K562 (cell line): ENCODE results near the gene ARHGEF3. TPM values are rescaled to one million over a fixed set of nuclear protein-coding genes. Genes with fewer than 3 reads are reported as not detected.

Source experiments
- ATAC-seq: fragments of 200-7000 bp; cut with Tn5 transposase; 3 replicates; pipeline ENCODE4 v1.9.1; 2020; ENCODE audit warnings: moderate library complexity
- BruUV-seq: library from RNA; stranded (reverse); fragments of 400-500 nt; replicated peaks from 2 replicates; lab custom pipeline; 2021; lab: Mats Ljungman, UMichigan
- CTCF ChIA-PET: fragments of 300-600 bp; formaldehyde crosslinking; extraction: SDS; loops from one replicate; lab custom pipeline; 2021; ENCODE audit warnings: low intra/inter-chr PET ratio; lab: Yijun Ruan, JAX
- POLR2A ChIA-PET: fragments of 300-600, 350-650 bp; sonication (Branson Sonifier 250); formaldehyde crosslinking; extraction: SDS; loops from one replicate; lab custom pipeline; 2021; ENCODE audit warnings: antibody characterized with exemption, inconsistent platforms; lab: Yijun Ruan, JAX
- DNase-seq, 4 experiments: peaks; one replicate each; pipeline versions ENCODE4 v3.0.0 to v3.0.0-alpha.2; 2011 to 2018; ENCODE audit warnings: low spot score in 3 of 4, mixed read lengths in 3 of 4; ENCODE audit errors: extremely low read depth in 1 of 4
- FAIRE-seq: peaks from 2 replicates; lab custom pipeline; 2011; peaks lifted over from hg19 to GRCh38; lab: Jason Lieb, UNC
- H2AFZ ChIP-seq: 2 replicates; pipeline ENCODE4 v1.6.0; 2011; ENCODE audit warnings: low read depth, low read length, control low read depth, inconsistent platforms
- H3K27ac ChIP-seq: fragments of 200-600 bp; 3 replicates; pipeline ENCODE4 v1.8.0; 2011; ENCODE audit warnings: low read depth, mild to moderate bottlenecking, control low read depth, inconsistent platforms, low read length, moderate library complexity, mixed read lengths; ENCODE audit errors: extremely low read depth
- H3K27me3 ChIP-seq, 2 experiments: fragments of 300-600 bp in 1 of 2; 2 replicates in 1 of 2; 3 replicates in 1 of 2; pipeline versions ENCODE4 v1.6.0 to v1.8.0; 2011; ENCODE audit warnings: inconsistent platforms in 2 of 2, low read length in 2 of 2, mild to moderate bottlenecking in 1 of 2, mixed read lengths in 1 of 2, moderate library complexity in 1 of 2; ENCODE audit not compliant: control insufficient read depth in 2 of 2, insufficient read depth in 2 of 2
- H3K36me3 ChIP-seq: fragments of 300-600 bp; 3 replicates; pipeline ENCODE4 v1.8.0; 2011; ENCODE audit warnings: mild to moderate bottlenecking, low read length, inconsistent platforms; ENCODE audit not compliant: control insufficient read depth, insufficient read depth
- H3K4me1 ChIP-seq, 2 experiments: fragments of 200-600 bp in 1 of 2; replicated peaks in 1 of 2; 2 replicates in 1 of 2; 3 replicates in 1 of 2; pipeline versions ENCODE4 v1.5.1 to v1.8.0; 2011; ENCODE audit warnings: inconsistent platforms in 2 of 2, low read length in 2 of 2, mild to moderate bottlenecking in 1 of 2, mixed read lengths in 1 of 2, moderate library complexity in 1 of 2; ENCODE audit not compliant: control insufficient read depth in 2 of 2, insufficient read depth in 2 of 2
- H3K4me2 ChIP-seq: 2 replicates; pipeline ENCODE4 v1.6.1; 2011; ENCODE audit warnings: low read length, control low read depth, inconsistent platforms, mixed read lengths; ENCODE audit not compliant: insufficient read depth
- H3K4me3 ChIP-seq: fragments of 200-600 bp; sonication (generic), shearing (Covaris generic); 2 replicates; pipeline ENCODE4 v1.5.1; 2016; ENCODE audit warnings: control low read depth, inconsistent platforms
- H3K79me2 ChIP-seq: fragments of 200-600 bp; 3 replicates; pipeline ENCODE4 v1.8.0; 2011; ENCODE audit warnings: low read length, inconsistent platforms; ENCODE audit not compliant: control insufficient read depth, insufficient read depth
- H3K9ac ChIP-seq, 2 experiments: 2 replicates each; pipeline versions ENCODE4 v1.6.0 to v1.6.1; 2011; ENCODE audit warnings: low read depth in 2 of 2, low read length in 2 of 2, control low read depth in 1 of 2, inconsistent platforms in 1 of 2, mild to moderate bottlenecking in 1 of 2, mixed read lengths in 1 of 2; ENCODE audit not compliant: insufficient read depth in 1 of 2
- H3K9me1 ChIP-seq: one replicate; pipeline ENCODE4 v1.6.0; 2011; ENCODE audit warnings: inconsistent platforms, mild to moderate bottlenecking, low read length, moderate library complexity; ENCODE audit not compliant: control insufficient read depth, insufficient read depth
- H3K9me3 ChIP-seq: replicated peaks from 2 replicates; pipeline ENCODE4 v1.5.1; 2011; ENCODE audit warnings: low read depth, low read length, inconsistent platforms; ENCODE audit not compliant: control insufficient read depth, insufficient read depth
- H4K20me1 ChIP-seq: replicated peaks from 2 replicates; pipeline ENCODE4 v1.6.1; 2011; ENCODE audit warnings: low read length, inconsistent platforms, mixed read lengths; ENCODE audit not compliant: control insufficient read depth, insufficient read depth
- HLTF ChIP-seq: fragments of 450-650 bp; IDR thresholded peaks from 2 replicates; pipeline ENCODE4 v1.6.1; 2016
- MEIS2 ChIP-seq: fragments of 450-650 bp; IDR thresholded peaks from 2 replicates; pipeline ENCODE4 v1.6.1; 2014; ENCODE audit warnings: mild to moderate bottlenecking; ENCODE audit not compliant: partially characterized antibody
- MTA2 ChIP-seq: fragments of 450-650 bp; IDR thresholded peaks from 2 replicates; pipeline ENCODE4 v1.6.1; 2016; ENCODE audit warnings: low read depth
- PURB ChIP-seq: sonication (generic); formaldehyde crosslinking; IDR thresholded peaks from 2 replicates; pipeline ENCODE4 v1.9.0; 2021; ENCODE audit warnings: low read depth, mild to moderate bottlenecking, missing genetic modification reagents
- RAD21 ChIP-seq, 2 experiments: fragments of 250-450 bp in 1 of 2; fragments of 450-650 bp in 1 of 2; sonication (Bioruptor Pico) in 1 of 2; formaldehyde crosslinking in 1 of 2; IDR thresholded peaks in 1 of 2; conservative IDR thresholded peaks in 1 of 2; 2 replicates each; pipeline versions ENCODE4 v1.4.0 to v1.8.0; 2020 to 2022; ENCODE audit warnings: mild to moderate bottlenecking in 2 of 2, moderate library complexity in 1 of 2
- WGBS: fragments of 100-300 bp; shearing (Covaris generic); methylation state at CpG from one replicate; pipeline ENCODE4 v1.1.6; 2016; ENCODE audit warnings: low coverage, mixed read lengths; ENCODE audit not compliant: insufficient coverage; ENCODE audit errors: missing lambda C conversion rate; 5-methylcytosine and 5-hydroxymethylcytosine counted together
- in situ Hi-C: fragments of 300-500 bp; cut with MboI; formaldehyde crosslinking; loops from 4 replicates; pipeline ENCODE4 v1.15.0; 2018; ENCODE audit warnings: inconsistent platforms, mixed read lengths
- intact Hi-C: fragments of 100-400 bp; cut with micrococcal nuclease; formaldehyde crosslinking; loops from 2 replicates; pipeline ENCODE4 v1.14.2; 2022
- polyA plus RNA-seq, 8 experiments: library from polyadenylated mRNA; depleted of rRNA in 4 of 8; stranded (reverse) in 5 of 8; unstranded in 3 of 8; fragments of >200 nt; fragmentation: Nextera tagmentation in 2 of 8; fragmentation: Illumina TruSeq in 1 of 8; extraction: Ambion mirVana in 2 of 8; extraction: Trizol in 1 of 8; gene quantifications; 2 replicates each; pipeline versions ENCODE4 v1.2.1 to v1.2.3, GENCODE V29; 2011 to 2014; ENCODE audit warnings: inconsistent platforms in 1 of 8, missing spikeins in 1 of 8
- total RNA-seq, 7 experiments: library from RNA; depleted of rRNA in 6 of 7; stranded (reverse); fragments of >200 nt in 6 of 7; fragmentation: Illumina TruSeq in 2 of 7; extraction: Trizol in 2 of 7; gene quantifications; 2 replicates each; pipeline versions ENCODE4 v1.2.1 to v1.2.3, GENCODE V29; 2011 to 2021; ENCODE audit warnings: low replicate concordance in 1 of 7
- TF ChIP-seq, protein P1 (sequence below), 2 experiments: IDR thresholded peaks in 1 of 2; conservative IDR thresholded peaks in 1 of 2; 2 replicates each; pipeline ENCODE4 v1.6.1; 2016; ENCODE audit warnings: low read depth in 2 of 2, mild to moderate bottlenecking in 1 of 2, missing compliant biosample characterization in 1 of 2, missing genetic modification characterization in 1 of 2, moderate library complexity in 1 of 2
- TF ChIP-seq, protein P2 (sequence below), 2 experiments: fragments of 450-650 bp; formaldehyde crosslinking in 1 of 2; IDR thresholded peaks; 2 replicates each; pipeline versions ENCODE4 v1.4.0 to v1.6.1; 2014 to 2020; ENCODE audit warnings: mild to moderate bottlenecking in 2 of 2, borderline replicate concordance in 1 of 2, low read depth in 1 of 2

ARHGEF3 gene
- total and polyA plus RNA-seq, 9 of the 15 experiments (the other 6 are each of a cell fraction or from before 2014, with no cell fraction given), result 0.77 to 2.7 (median 1.4) TPM

DNA sequence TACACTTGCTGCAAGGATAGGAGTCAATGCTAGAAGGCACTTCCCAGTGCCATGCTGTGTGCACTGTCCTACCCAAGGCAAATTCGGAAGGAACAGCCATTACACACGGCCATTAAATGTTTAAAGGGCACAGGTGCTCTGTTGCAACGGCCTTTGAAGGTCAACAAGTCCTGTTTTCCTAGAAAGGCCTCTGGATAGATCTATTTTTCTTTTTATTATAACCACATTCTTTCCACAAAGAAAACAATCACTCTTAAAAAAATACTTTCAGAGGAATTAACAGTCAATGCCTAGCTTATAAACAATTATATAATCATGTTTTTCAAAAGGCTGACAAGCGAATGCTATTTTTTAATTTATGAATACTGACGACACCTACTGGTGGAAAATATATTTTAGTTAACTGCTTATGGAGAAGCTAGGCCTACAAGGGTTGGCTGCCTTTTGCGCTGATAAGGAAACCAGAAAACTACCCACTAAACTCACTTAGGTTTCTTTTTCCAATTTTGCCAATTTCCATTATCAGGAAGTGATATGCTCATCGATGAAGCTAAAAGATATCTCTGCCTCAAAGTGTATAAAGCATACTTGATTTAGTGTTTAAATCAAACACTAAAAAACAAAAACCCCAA is 2.4 kb downstream of the ARHGEF3 start:
- Histone ChIP-seq H3K79me2 (no peaks in the 10 kb centered on the region), H3K9me3 (no peaks in the 10 kb centered on the region), H3K9ac (no peak overlapping the region), H3K27me3 (peaks cover 0 to 7% of the 10 kb centered on the region in 2 experiments; a peak in 2 of 5 replicates), H2AFZ (no peak overlapping the region), H3K9me1 (no peaks in the 10 kb centered on the region), H3K4me3 (no peak overlapping the region), H3K4me2 (no peak overlapping the region), H4K20me1 (peaks cover 4% of the 10 kb centered on the region; the same call in 1 of the 2 replicates), H3K36me3 (no peaks in the 10 kb centered on the region), H3K27ac (no peak overlapping the region), H3K4me1 (peaks cover 0 to 10% of the 10 kb centered on the region in 2 experiments; a peak in 3 of 5 replicates)
- ATAC-seq, result no peak
- FAIRE-seq, result peak; percentile 52
- peak; percentile 14 to 52 (median 29) for DNase-seq
- in situ Hi-C loops, result no loop called here
- BruUV-seq, result no TSS peak
- ChIA-PET CTCF (interaction anchor here (0.6 to 1.7 kb wide), 2 partner anchors 33 to 97 kb away, joined by 6 to 16 read pairs; no protein-coding TSS in a partner anchor), POLR2A (interaction anchor here (1.4 kb wide), 1 partner anchor 116 kb away, joined by 3 read pairs; the partner anchor contains the start of gene TASOR)
- 13% methylated on average over 7 of the region's 7 CpGs for WGBS
- intact Hi-C loops, result no loop called here
- TF ChIP-seq RAD21 (CRISPR knock-in tag; conservative IDR thresholded peaks at IDR 0.05 in 1 of 2, IDR thresholded peaks at IDR 0.05 in 1 of 2), result peak; percentile 40 to 55; a peak in 3 of 4 replicates
- TF ChIP-seq, protein P1, sequence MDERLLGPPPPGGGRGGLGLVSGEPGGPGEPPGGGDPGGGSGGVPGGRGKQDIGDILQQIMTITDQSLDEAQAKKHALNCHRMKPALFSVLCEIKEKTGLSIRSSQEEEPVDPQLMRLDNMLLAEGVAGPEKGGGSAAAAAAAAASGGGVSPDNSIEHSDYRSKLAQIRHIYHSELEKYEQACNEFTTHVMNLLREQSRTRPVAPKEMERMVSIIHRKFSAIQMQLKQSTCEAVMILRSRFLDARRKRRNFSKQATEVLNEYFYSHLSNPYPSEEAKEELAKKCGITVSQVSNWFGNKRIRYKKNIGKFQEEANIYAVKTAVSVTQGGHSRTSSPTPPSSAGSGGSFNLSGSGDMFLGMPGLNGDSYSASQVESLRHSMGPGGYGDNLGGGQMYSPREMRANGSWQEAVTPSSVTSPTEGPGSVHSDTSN (CRISPR knock-in tag; IDR thresholded peaks at IDR 0.05; ENCODE audit: low read depth), result no peak
- TF ChIP-seq, protein P1 (tag; conservative IDR thresholded peaks at IDR 0.05; ENCODE audit: low read depth), result peak; percentile 30; the same call in 1 of the 2 replicates
- TF ChIP-seq MTA2, result no peak
- TF ChIP-seq PURB (CRISPR knock-in tag), result no peak
- TF ChIP-seq HLTF, result no peak
- TF ChIP-seq, protein P2, sequence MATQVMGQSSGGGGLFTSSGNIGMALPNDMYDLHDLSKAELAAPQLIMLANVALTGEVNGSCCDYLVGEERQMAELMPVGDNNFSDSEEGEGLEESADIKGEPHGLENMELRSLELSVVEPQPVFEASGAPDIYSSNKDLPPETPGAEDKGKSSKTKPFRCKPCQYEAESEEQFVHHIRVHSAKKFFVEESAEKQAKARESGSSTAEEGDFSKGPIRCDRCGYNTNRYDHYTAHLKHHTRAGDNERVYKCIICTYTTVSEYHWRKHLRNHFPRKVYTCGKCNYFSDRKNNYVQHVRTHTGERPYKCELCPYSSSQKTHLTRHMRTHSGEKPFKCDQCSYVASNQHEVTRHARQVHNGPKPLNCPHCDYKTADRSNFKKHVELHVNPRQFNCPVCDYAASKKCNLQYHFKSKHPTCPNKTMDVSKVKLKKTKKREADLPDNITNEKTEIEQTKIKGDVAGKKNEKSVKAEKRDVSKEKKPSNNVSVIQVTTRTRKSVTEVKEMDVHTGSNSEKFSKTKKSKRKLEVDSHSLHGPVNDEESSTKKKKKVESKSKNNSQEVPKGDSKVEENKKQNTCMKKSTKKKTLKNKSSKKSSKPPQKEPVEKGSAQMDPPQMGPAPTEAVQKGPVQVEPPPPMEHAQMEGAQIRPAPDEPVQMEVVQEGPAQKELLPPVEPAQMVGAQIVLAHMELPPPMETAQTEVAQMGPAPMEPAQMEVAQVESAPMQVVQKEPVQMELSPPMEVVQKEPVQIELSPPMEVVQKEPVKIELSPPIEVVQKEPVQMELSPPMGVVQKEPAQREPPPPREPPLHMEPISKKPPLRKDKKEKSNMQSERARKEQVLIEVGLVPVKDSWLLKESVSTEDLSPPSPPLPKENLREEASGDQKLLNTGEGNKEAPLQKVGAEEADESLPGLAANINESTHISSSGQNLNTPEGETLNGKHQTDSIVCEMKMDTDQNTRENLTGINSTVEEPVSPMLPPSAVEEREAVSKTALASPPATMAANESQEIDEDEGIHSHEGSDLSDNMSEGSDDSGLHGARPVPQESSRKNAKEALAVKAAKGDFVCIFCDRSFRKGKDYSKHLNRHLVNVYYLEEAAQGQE (IDR thresholded peaks at IDR 0.05; ENCODE audit: borderline replicate concordance), result 0 out of 2 replicates have a peak, but pooled peaks have one; percentile 22
- TF ChIP-seq, protein P2 (CRISPR knock-in tag; IDR thresholded peaks at IDR 0.05; ENCODE audit: low read depth), result no peak
- TF ChIP-seq MEIS2, result peak; percentile 16
